Endodermal cell (in vitro differentiated cells): ENCODE data around the gene TSNAXIP1. TPM values are rescaled to one million over a fixed set of nuclear protein-coding genes. Genes with fewer than 3 reads are reported as not detected.
A peak's percentile ranks its signal among the peaks of the same experiment; 100 is the strongest.

Source experiments
- DNase-seq: peaks from one replicate; pipeline ENCODE4 v3.0.0-alpha.2; 2017
- H3K27ac ChIP-seq: 2 replicates; pipeline ENCODE4 v1.5.1; 2013; ENCODE audit warnings: mild to moderate bottlenecking, low read depth, low read length, moderate library complexity
- H3K27me3 ChIP-seq: 2 replicates; pipeline ENCODE4 v1.6.1; 2013; ENCODE audit warnings: mild to moderate bottlenecking, low read length, moderate library complexity; ENCODE audit not compliant: insufficient read depth, control insufficient read depth, poor library complexity, severe bottlenecking
- H3K36me3 ChIP-seq: 2 replicates; pipeline ENCODE4 v1.7.0; 2013; ENCODE audit warnings: mild to moderate bottlenecking, low read length, moderate library complexity; ENCODE audit not compliant: control insufficient read depth, insufficient read depth
- H3K4me1 ChIP-seq: one replicate; pipeline ENCODE4 v1.7.0; 2013; ENCODE audit warnings: low read length; ENCODE audit not compliant: control insufficient read depth, insufficient read depth
- H3K4me3 ChIP-seq: 2 replicates; pipeline ENCODE4 v1.5.1; 2013; ENCODE audit warnings: mild to moderate bottlenecking, low read length, moderate library complexity
- H3K9ac ChIP-seq: 2 replicates; pipeline ENCODE4 v1.6.1; 2013; ENCODE audit warnings: mild to moderate bottlenecking, low read length, moderate library complexity; ENCODE audit not compliant: poor library complexity, severe bottlenecking; ENCODE audit errors: extremely low read depth
- H3K9me3 ChIP-seq: 2 replicates; pipeline ENCODE4 v1.6.1; 2013; ENCODE audit warnings: mild to moderate bottlenecking, low read length, moderate library complexity; ENCODE audit not compliant: control insufficient read depth
- H3K27ac Mint-ChIP-seq: 2 replicates; pipeline ENCODE4 v1.8.0; 2020; ENCODE audit warnings: mixed read lengths
- H3K27me3 Mint-ChIP-seq: 2 replicates; pipeline ENCODE4 v1.8.0; 2021; ENCODE audit warnings: mild to moderate bottlenecking, mixed read lengths; ENCODE audit not compliant: insufficient read depth
- H3K36me3 Mint-ChIP-seq: 2 replicates; pipeline ENCODE4 v1.8.0; 2020; ENCODE audit warnings: low read depth, mixed read lengths
- H3K4me1 Mint-ChIP-seq: 2 replicates; pipeline ENCODE4 v1.8.0; 2020; ENCODE audit warnings: mixed read lengths
- H3K4me3 Mint-ChIP-seq: 2 replicates; pipeline ENCODE4 v1.8.0; 2020; ENCODE audit warnings: mild to moderate bottlenecking, moderate library complexity, mixed read lengths
- H3K9me3 Mint-ChIP-seq: 2 replicates; pipeline ENCODE4 v1.8.0; 2020; ENCODE audit warnings: mild to moderate bottlenecking, mixed read lengths
- WGBS, 2 experiments: methylation state at CpG; one replicate each; pipeline versions ENCODE4 v1.1.5 to v1.1.7; 2013; ENCODE audit warnings: missing lambda C conversion rate in 2 of 2, mixed read lengths in 1 of 2; ENCODE audit not compliant: insufficient coverage in 1 of 2, insufficient read length in 1 of 2; 5-methylcytosine and 5-hydroxymethylcytosine counted together
- total RNA-seq, 2 donors: library from RNA; stranded (reverse); fragmentation: NEBNext Ultra II Directional in 1 of 2; extraction: Animal tissue kit (Norgen Biotek cat#: 25700) in 1 of 2; gene quantifications; 2 replicates in 1 of 2; 3 replicates in 1 of 2; pipeline ENCODE4 v1.2.1, GENCODE V29; 2021
- TF ChIP-seq, protein P1 (sequence below): fragments of 200-600 bp; sonication (generic); conservative IDR thresholded peaks from 2 replicates; pipeline ENCODE4 v1.5.0; 2021; ENCODE audit warnings: antibody characterized with exemption, mild to moderate bottlenecking

TSNAXIP1 gene
- total RNA-seq, 2 donors from 2014 or later = 2.8 to 3.2 TPM

DNA sequence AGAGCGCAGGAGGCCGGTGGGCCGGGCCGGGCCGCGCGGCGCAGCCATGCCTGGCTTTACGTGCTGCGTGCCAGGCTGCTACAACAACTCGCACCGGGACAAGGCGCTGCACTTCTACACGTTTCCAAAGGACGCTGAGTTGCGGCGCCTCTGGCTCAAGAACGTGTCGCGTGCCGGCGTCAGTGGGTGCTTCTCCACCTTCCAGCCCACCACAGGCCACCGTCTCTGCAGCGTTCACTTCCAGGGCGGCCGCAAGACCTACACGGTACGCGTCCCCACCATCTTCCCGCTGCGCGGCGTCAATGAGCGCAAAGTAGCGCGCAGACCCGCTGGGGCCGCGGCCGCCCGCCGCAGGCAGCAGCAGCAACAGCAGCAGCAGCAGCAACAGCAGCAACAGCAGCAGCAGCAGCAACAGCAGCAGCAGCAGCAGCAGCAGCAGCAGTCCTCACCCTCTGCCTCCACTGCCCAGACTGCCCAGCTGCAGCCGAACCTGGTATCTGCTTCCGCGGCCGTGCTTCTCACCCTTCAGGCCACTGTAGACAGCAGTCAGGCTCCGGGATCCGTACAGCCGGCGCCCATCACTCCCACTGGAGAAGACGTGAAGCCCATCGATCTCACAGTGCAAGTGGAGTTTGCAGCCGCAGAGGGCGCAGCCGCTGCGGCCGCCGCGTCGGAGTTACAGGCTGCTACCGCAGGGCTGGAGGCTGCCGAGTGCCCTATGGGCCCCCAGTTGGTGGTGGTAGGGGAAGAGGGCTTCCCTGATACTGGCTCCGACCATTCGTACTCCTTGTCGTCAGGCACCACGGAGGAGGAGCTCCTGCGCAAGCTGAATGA lies 36.0 kb downstream of the TSNAXIP1 start:
- H3K27me3 Mint-ChIP-seq = no peaks in the 10 kb centered on the region
- H3K4me1 Mint-ChIP-seq = peaks cover 39% of the 10 kb centered on the region
- H3K36me3 ChIP-seq = peaks cover 4% of the 10 kb centered on the region
- H3K27ac ChIP-seq = peak overlapping the region; percentile 52
- H3K36me3 Mint-ChIP-seq = no peaks in the 10 kb centered on the region
- no peaks in the 10 kb centered on the region for H3K27me3 ChIP-seq
- TF ChIP-seq, protein P1, sequence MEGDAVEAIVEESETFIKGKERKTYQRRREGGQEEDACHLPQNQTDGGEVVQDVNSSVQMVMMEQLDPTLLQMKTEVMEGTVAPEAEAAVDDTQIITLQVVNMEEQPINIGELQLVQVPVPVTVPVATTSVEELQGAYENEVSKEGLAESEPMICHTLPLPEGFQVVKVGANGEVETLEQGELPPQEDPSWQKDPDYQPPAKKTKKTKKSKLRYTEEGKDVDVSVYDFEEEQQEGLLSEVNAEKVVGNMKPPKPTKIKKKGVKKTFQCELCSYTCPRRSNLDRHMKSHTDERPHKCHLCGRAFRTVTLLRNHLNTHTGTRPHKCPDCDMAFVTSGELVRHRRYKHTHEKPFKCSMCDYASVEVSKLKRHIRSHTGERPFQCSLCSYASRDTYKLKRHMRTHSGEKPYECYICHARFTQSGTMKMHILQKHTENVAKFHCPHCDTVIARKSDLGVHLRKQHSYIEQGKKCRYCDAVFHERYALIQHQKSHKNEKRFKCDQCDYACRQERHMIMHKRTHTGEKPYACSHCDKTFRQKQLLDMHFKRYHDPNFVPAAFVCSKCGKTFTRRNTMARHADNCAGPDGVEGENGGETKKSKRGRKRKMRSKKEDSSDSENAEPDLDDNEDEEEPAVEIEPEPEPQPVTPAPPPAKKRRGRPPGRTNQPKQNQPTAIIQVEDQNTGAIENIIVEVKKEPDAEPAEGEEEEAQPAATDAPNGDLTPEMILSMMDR = peak; percentile 59
- H3K27ac Mint-ChIP-seq = peak overlapping the region; percentile 92
- peak overlapping the region; percentile 45 for H3K9ac ChIP-seq
- DNase-seq = peak; percentile 85
- H3K4me1 ChIP-seq = peaks cover 22% of the 10 kb centered on the region
- no peaks in the 10 kb centered on the region for H3K9me3 Mint-ChIP-seq
- H3K4me3 ChIP-seq = peak overlapping the region; percentile 90
- WGBS, 2 experiments = 2 to 5% methylated on average over 25 to 67 of the region's 67 CpGs
- H3K4me3 Mint-ChIP-seq = peak overlapping the region; percentile 85
- H3K9me3 ChIP-seq = no peaks in the 10 kb centered on the region

DNA sequence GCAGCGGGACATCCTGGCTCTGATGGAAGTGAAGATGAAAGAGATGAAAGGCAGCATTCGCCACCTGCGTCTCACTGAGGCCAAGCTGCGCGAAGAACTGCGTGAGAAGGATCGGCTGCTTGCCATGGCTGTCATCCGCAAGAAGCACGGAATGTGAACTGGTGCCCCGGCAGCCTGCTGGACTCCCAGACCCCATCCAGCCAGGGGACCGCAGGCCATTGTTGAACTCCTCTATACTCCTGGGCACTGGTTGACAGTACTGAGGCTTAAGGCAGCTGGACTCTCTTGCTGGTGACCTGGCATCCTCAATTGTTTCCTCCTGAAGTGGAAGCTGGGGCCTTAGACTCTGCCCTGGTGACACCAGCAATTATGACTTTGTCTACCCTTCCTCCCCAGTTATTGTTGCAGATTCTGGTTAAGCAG lies 36.7 kb downstream of the TSNAXIP1 start:
- Histone ChIP-seq H3K4me1 (peaks cover 22% of the 10 kb centered on the region), H3K9ac (no peak overlapping the region), H3K27me3 (no peaks in the 10 kb centered on the region), H3K27ac (no peak overlapping the region), H3K36me3 (peaks cover 4% of the 10 kb centered on the region), H3K4me3 (peak overlapping the region; percentile 90), H3K9me3 (no peaks in the 10 kb centered on the region)
- Mint-ChIP-seq H3K9me3 (no peaks in the 10 kb centered on the region), H3K36me3 (peaks cover 2% of the 10 kb centered on the region), H3K4me1 (peaks cover 44% of the 10 kb centered on the region), H3K27ac (peak overlapping the region; percentile 92), H3K27me3 (no peaks in the 10 kb centered on the region), H3K4me3 (peak overlapping the region; percentile 85)
- DNase-seq = no peak
- 38 to 39% methylated on average over 11 of the region's 11 CpGs for WGBS, 2 experiments
- TF ChIP-seq, protein P1 = no peak

DNA sequence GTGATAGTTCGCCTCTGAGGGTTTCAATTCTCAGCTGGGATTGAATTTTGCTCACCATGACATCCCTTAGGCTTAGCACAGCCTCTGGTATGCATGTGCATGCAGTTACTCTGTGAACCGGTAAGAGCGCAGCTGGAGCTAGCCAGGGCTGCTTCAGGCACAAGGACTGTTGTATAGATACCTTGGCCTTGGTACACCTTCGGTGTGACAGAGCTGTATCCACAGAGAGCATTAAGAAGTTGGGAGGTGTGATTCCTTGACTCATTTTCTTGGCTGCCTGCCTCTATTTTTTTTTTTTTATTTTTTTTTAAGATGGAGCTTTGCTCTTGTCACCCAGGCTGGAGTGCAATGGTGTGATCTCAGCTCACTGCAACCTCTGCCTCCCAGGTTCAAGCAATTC lies 37.8 kb downstream of the TSNAXIP1 start:
- peak overlapping the region; percentile 90 for H3K4me3 ChIP-seq

More for the DNA sequence above, 37.8 kb downstream of the TSNAXIP1 start:
- 84 to 85% methylated on average over 4 of the region's 4 CpGs for WGBS, 2 experiments
- Mint-ChIP-seq H3K4me1 (peaks cover 47% of the 10 kb centered on the region), H3K27me3 (no peaks in the 10 kb centered on the region), H3K36me3 (peaks cover 9% of the 10 kb centered on the region), H3K27ac (no peak overlapping the region), H3K4me3 (peak overlapping the region; percentile 85), H3K9me3 (no peaks in the 10 kb centered on the region)
- Histone ChIP-seq H3K27me3 (no peaks in the 10 kb centered on the region), H3K4me1 (peaks cover 22% of the 10 kb centered on the region), H3K27ac (no peak overlapping the region), H3K9ac (no peak overlapping the region), H3K9me3 (no peaks in the 10 kb centered on the region), H3K36me3 (peaks cover 11% of the 10 kb centered on the region)
- TF ChIP-seq, protein P1 = peak; percentile 22
- no peak for DNase-seq
